ENCODE measurements around the gene DAP.
"Not testable (repeated sequence)": the region's sequence is repeated elsewhere in the genome, so short reads cannot be mapped to it uniquely, and the experiment has no call there.

DAP gene

DNA sequence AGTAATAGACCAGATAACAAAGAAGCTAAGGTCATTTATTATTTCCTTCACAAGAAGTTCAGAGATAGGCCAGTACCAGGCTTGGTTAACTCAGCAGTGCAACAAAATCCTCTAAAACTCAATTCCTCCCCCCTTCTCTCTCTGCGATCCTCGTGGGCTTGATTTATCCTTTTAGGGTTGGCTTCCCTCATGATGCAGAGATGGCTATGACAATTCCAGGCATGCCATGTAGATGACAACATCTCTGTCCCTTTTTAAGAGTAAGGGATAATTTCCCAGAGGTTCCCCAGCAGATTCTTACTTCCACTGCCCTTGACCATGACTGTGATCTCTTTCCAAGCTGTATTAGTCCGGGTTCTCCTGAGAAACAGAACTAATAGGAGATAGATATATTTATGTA, 28.7 kb upstream of the DAP start:
- Histone ChIP-seq H3K4me2 (ENCODE audit: insufficient read depth, low read length) (no peak overlapping the region), H3K4me1 (ENCODE audit: insufficient read depth, low read length) (no peaks in the 10 kb centered on the region), H2AFZ (ENCODE audit: low read depth, low read length) (no peak overlapping the region), H3K9ac (ENCODE audit: low read depth, low read length) (no peak overlapping the region), H3K4me3 (ENCODE audit: low read depth in 1 of 2, low read length in 2 of 2) (no peak overlapping the region), H3K79me2 (ENCODE audit: insufficient read depth, low read length) (no peaks in the 10 kb centered on the region), H3K9me3 (ENCODE audit: insufficient read depth, low read length, severe bottlenecking) (no peaks in the 10 kb centered on the region), H3K36me3 (ENCODE audit: insufficient read depth, low read length) (no peaks in the 10 kb centered on the region), H4K20me1 (ENCODE audit: insufficient read depth, low read length) (no peaks in the 10 kb centered on the region), H3K27me3 (ENCODE audit: insufficient read depth, low read length, poor library complexity) (no peaks in the 10 kb centered on the region), H3K27ac (ENCODE audit: low read length) (no peak overlapping the region)
- TF ChIP-seq, protein P1, sequence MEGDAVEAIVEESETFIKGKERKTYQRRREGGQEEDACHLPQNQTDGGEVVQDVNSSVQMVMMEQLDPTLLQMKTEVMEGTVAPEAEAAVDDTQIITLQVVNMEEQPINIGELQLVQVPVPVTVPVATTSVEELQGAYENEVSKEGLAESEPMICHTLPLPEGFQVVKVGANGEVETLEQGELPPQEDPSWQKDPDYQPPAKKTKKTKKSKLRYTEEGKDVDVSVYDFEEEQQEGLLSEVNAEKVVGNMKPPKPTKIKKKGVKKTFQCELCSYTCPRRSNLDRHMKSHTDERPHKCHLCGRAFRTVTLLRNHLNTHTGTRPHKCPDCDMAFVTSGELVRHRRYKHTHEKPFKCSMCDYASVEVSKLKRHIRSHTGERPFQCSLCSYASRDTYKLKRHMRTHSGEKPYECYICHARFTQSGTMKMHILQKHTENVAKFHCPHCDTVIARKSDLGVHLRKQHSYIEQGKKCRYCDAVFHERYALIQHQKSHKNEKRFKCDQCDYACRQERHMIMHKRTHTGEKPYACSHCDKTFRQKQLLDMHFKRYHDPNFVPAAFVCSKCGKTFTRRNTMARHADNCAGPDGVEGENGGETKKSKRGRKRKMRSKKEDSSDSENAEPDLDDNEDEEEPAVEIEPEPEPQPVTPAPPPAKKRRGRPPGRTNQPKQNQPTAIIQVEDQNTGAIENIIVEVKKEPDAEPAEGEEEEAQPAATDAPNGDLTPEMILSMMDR (IDR thresholded peaks at IDR 0.05; ENCODE audit: borderline replicate concordance, extremely low read depth, low read length, poor library complexity, severe bottlenecking), result no peak
- no peak for TF ChIP-seq EZH2 (IDR thresholded peaks at IDR 0.05; ENCODE audit: borderline replicate concordance, low read depth, low read length, severe bottlenecking)
- no peak for ATAC-seq (ENCODE audit: insufficient read depth, low read depth)
- no peak for DNase-seq

DNA sequence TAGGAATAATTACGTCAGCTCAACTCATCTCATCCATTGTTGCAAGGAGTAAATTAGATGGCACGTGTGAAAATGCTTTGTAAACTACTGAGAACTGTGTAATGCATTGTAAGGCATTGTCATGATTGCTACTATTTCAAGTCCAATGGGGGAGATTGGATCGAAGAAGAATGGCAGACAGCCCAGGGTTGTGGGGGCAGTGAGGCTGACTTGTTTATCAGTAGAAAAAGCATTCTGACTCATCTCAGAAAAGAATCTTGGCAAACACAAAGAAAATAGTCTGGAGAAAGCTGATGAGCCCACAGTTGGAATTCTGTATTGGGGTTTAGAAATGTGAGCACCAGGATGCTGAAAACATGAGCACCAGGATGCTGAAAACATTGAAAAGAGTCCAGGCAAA, 28.0 kb upstream of the DAP start:
- H2AFZ ChIP-seq (ENCODE audit: low read depth, low read length), result no peak overlapping the region
- no peaks in the 10 kb centered on the region for H3K4me1 ChIP-seq (ENCODE audit: insufficient read depth, low read length)
- H3K79me2 ChIP-seq (ENCODE audit: insufficient read depth, low read length), result no peaks in the 10 kb centered on the region
- no peak for TF ChIP-seq EZH2 (IDR thresholded peaks at IDR 0.05; ENCODE audit: borderline replicate concordance, low read depth, low read length, severe bottlenecking)
- TF ChIP-seq, protein P1 (IDR thresholded peaks at IDR 0.05; ENCODE audit: borderline replicate concordance, extremely low read depth, low read length, poor library complexity, severe bottlenecking), result no peak
- no peaks in the 10 kb centered on the region for H4K20me1 ChIP-seq (ENCODE audit: insufficient read depth, low read length)
- no peak overlapping the region for H3K9ac ChIP-seq (ENCODE audit: low read depth, low read length)
- H3K27me3 ChIP-seq (ENCODE audit: insufficient read depth, low read length, poor library complexity), result no peaks in the 10 kb centered on the region
- H3K4me2 ChIP-seq (ENCODE audit: insufficient read depth, low read length), result no peak overlapping the region
- no peak overlapping the region for H3K27ac ChIP-seq (ENCODE audit: low read length)
- no peaks in the 10 kb centered on the region for H3K9me3 ChIP-seq (ENCODE audit: insufficient read depth, low read length, severe bottlenecking)
- DNase-seq (no peak), ATAC-seq (ENCODE audit: insufficient read depth, low read depth) (no peak)
- H3K36me3 ChIP-seq (ENCODE audit: insufficient read depth, low read length), result no peaks in the 10 kb centered on the region
- no peak overlapping the region for H3K4me3 ChIP-seq (ENCODE audit: low read depth in 1 of 2, low read length in 2 of 2)

DNA sequence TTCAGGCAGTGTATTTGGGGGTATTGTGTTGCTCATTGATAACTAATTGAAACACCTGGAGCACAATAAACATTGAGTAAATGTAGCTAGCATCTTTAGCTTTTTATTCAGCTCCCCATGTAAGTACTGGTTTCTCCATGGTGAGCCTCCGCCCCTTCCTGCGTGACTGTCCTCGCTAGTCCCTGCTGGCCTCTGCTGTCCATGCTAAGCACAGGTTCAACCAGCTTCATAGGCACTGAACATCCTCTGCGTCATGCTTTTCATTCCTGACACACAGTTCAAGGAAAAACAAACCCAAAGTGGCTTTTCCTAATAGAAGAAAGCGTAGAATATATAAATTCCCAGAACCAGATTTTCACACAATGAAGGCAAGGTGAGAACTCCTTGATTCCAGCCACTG, 27.3 kb upstream of the DAP start:
- no peak overlapping the region for H3K9ac ChIP-seq (ENCODE audit: low read depth, low read length)
- H3K4me1 ChIP-seq (ENCODE audit: insufficient read depth, low read length), result no peaks in the 10 kb centered on the region
- no peak for DNase-seq
- no peaks in the 10 kb centered on the region for H3K79me2 ChIP-seq (ENCODE audit: insufficient read depth, low read length)
- H3K27ac ChIP-seq (ENCODE audit: low read length), result no peak overlapping the region
- TF ChIP-seq, protein P1 (IDR thresholded peaks at IDR 0.05; ENCODE audit: borderline replicate concordance, extremely low read depth, low read length, poor library complexity, severe bottlenecking), result no peak
- no peak for TF ChIP-seq EZH2 (IDR thresholded peaks at IDR 0.05; ENCODE audit: borderline replicate concordance, low read depth, low read length, severe bottlenecking)
- no peaks in the 10 kb centered on the region for H3K36me3 ChIP-seq (ENCODE audit: insufficient read depth, low read length)
- no peaks in the 10 kb centered on the region for H3K27me3 ChIP-seq (ENCODE audit: insufficient read depth, low read length, poor library complexity)
- no peak for ATAC-seq (ENCODE audit: insufficient read depth, low read depth)
- no peak overlapping the region for H3K4me3 ChIP-seq (ENCODE audit: low read depth in 1 of 2, low read length in 2 of 2)
- no peaks in the 10 kb centered on the region for H3K9me3 ChIP-seq (ENCODE audit: insufficient read depth, low read length, severe bottlenecking)
- no peak overlapping the region for H2AFZ ChIP-seq (ENCODE audit: low read depth, low read length)
- H4K20me1 ChIP-seq (ENCODE audit: insufficient read depth, low read length), result no peaks in the 10 kb centered on the region
- H3K4me2 ChIP-seq (ENCODE audit: insufficient read depth, low read length), result no peak overlapping the region

DNA sequence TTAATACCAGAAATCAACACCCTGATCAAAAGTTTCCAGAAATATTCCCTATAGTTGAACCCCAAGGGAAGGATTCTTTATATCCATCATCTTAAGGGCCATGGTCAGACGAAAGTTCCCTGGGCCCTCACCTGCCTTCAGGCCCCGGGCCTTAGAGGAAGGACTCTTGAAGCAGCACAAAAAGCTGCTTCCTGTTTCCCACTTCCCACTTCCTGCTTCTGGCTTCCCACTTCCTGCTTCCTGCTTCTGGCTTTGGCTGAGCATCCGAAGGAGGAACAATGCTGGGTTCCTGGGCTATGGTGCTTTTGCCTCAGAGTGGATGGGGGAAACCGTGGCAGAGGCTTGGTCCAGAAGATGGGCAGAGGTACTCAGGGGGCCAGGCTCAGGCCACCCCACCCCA, 25.8 kb upstream of the DAP start:
- no peak overlapping the region for H3K4me3 ChIP-seq (ENCODE audit: low read depth in 1 of 2, low read length in 2 of 2)
- TF ChIP-seq, protein P1 (IDR thresholded peaks at IDR 0.05; ENCODE audit: borderline replicate concordance, extremely low read depth, low read length, poor library complexity, severe bottlenecking), result no peak
- TF ChIP-seq EZH2 (IDR thresholded peaks at IDR 0.05; ENCODE audit: borderline replicate concordance, low read depth, low read length, severe bottlenecking), result no peak
- no peaks in the 10 kb centered on the region for H3K27me3 ChIP-seq (ENCODE audit: insufficient read depth, low read length, poor library complexity)
- H3K79me2 ChIP-seq (ENCODE audit: insufficient read depth, low read length), result no peaks in the 10 kb centered on the region
- ATAC-seq (ENCODE audit: insufficient read depth, low read depth) (no peak), DNase-seq (peak; percentile 5)
- H3K4me1 ChIP-seq (ENCODE audit: insufficient read depth, low read length), result no peaks in the 10 kb centered on the region
- H3K9ac ChIP-seq (ENCODE audit: low read depth, low read length), result no peak overlapping the region
- H3K27ac ChIP-seq (ENCODE audit: low read length), result no peak overlapping the region
- no peaks in the 10 kb centered on the region for H4K20me1 ChIP-seq (ENCODE audit: insufficient read depth, low read length)
- no peak overlapping the region for H3K4me2 ChIP-seq (ENCODE audit: insufficient read depth, low read length)
- no peaks in the 10 kb centered on the region for H3K9me3 ChIP-seq (ENCODE audit: insufficient read depth, low read length, severe bottlenecking)
- H2AFZ ChIP-seq (ENCODE audit: low read depth, low read length), result no peak overlapping the region
- H3K36me3 ChIP-seq (ENCODE audit: insufficient read depth, low read length), result no peaks in the 10 kb centered on the region

DNA sequence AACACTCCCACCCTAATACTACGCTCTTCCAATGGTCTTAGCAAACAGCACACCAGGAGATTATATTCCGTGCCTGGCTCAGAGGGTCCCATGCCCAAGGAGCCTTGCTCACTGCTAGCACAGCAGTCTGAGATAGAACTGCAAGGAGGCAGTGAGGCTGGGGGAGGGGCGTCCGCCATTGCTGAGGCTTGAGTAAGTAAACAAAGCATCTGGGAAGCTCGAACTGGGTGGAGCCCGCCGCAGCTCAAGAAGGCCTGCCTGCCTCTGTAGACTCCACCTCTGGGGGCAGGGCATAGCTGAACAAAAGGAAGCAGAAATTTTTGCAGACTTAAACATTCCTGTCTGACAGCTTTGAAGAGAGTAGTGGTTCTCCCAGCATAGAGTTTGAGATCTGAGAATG, 19.2 kb upstream of the DAP start:
- H3K9ac ChIP-seq (ENCODE audit: low read depth, low read length); H3K9me3 ChIP-seq (ENCODE audit: insufficient read depth, low read length, severe bottlenecking); H3K36me3 ChIP-seq (ENCODE audit: insufficient read depth, low read length); H3K4me3 ChIP-seq (ENCODE audit: low read depth in 1 of 2, low read length in 2 of 2); ATAC-seq (ENCODE audit: insufficient read depth, low read depth); H3K27ac ChIP-seq (ENCODE audit: low read length); H4K20me1 ChIP-seq (ENCODE audit: insufficient read depth, low read length); H2AFZ ChIP-seq (ENCODE audit: low read depth, low read length); H3K79me2 ChIP-seq (ENCODE audit: insufficient read depth, low read length); H3K4me1 ChIP-seq (ENCODE audit: insufficient read depth, low read length); DNase-seq; H3K27me3 ChIP-seq (ENCODE audit: insufficient read depth, low read length, poor library complexity); H3K4me2 ChIP-seq (ENCODE audit: insufficient read depth, low read length): not testable (repeated sequence)
